ENCODE measurements around the gene YBX3.

DNA sequence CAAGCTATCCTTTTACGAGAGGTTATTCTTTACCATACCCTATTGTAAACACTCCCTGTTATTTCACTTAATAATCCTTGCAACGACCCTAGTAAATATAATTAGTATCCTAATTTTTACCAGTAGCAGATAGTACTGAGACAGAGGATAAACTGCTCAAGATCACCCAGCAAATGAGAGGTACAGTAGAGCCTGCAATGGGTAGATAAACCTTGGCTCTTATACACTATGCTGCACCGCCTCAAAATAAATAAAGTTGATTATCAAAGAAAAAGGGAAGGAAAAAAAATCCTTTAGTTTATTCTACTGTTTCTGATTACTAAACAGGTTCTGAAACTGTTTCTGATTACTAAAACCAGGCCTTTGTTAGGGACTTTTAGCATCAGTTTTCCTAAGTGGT, 22.5 kb downstream of the YBX3 start:
- TF ChIP-seq, protein P1, sequence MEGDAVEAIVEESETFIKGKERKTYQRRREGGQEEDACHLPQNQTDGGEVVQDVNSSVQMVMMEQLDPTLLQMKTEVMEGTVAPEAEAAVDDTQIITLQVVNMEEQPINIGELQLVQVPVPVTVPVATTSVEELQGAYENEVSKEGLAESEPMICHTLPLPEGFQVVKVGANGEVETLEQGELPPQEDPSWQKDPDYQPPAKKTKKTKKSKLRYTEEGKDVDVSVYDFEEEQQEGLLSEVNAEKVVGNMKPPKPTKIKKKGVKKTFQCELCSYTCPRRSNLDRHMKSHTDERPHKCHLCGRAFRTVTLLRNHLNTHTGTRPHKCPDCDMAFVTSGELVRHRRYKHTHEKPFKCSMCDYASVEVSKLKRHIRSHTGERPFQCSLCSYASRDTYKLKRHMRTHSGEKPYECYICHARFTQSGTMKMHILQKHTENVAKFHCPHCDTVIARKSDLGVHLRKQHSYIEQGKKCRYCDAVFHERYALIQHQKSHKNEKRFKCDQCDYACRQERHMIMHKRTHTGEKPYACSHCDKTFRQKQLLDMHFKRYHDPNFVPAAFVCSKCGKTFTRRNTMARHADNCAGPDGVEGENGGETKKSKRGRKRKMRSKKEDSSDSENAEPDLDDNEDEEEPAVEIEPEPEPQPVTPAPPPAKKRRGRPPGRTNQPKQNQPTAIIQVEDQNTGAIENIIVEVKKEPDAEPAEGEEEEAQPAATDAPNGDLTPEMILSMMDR (optimal IDR thresholded peaks at IDR 0.05 in 1 of 3, IDR thresholded peaks at IDR 0.05 in 1 of 3, conservative IDR thresholded peaks at IDR 0.05 in 1 of 3; ENCODE audit: extremely low read depth in 1 of 3, insufficient read depth in 2 of 3, low read length in 3 of 3), result no peak
- no peak for TF ChIP-seq EZH2 (IDR thresholded peaks at IDR 0.05; ENCODE audit: low read length)
